Neuron (in vitro differentiated cells): ENCODE measurements around the gene SPECC1.
"Not testable (repeated sequence)": the region's sequence is repeated elsewhere in the genome, so short reads cannot be mapped to it uniquely, and the experiment has no call there.

ENCODE experiments used
- H2AFZ ChIP-seq: one replicate; pipeline ENCODE4 v1.6.1; 2013; ENCODE audit warnings: low read depth, mild to moderate bottlenecking, inconsistent platforms, low read length, moderate library complexity
- H3K27me3 ChIP-seq: one replicate; pipeline ENCODE4 v1.6.1; 2013; ENCODE audit warnings: low read length; ENCODE audit not compliant: insufficient read depth
- H3K36me3 ChIP-seq: one replicate; pipeline ENCODE4 v1.6.1; 2013; ENCODE audit warnings: low read length; ENCODE audit not compliant: insufficient read depth
- H3K4me1 ChIP-seq: one replicate; pipeline ENCODE4 v1.6.1; 2013; ENCODE audit warnings: low read length; ENCODE audit not compliant: insufficient read depth
- H3K4me3 ChIP-seq: 2 replicates; pipeline ENCODE4 v1.5.1; 2013; ENCODE audit warnings: mild to moderate bottlenecking, low read length, moderate library complexity
- H3K9me3 ChIP-seq: one replicate; pipeline ENCODE4 v1.6.1; 2013; ENCODE audit warnings: low read length

Gene SPECC1

GRCh38 chr17:20067711-20068110, 58.6 kb downstream of the SPECC1 start:
- H3K27me3 ChIP-seq = peaks cover 7% of the 10 kb centered on the region
- H3K36me3 ChIP-seq = no peaks in the 10 kb centered on the region

GRCh38 chr17:20068445-20068844, 59.3 kb downstream of the SPECC1 start:
- H3K36me3 ChIP-seq = no peaks in the 10 kb centered on the region
- no peak overlapping the region for H3K4me3 ChIP-seq
- H3K9me3 ChIP-seq = no peaks in the 10 kb centered on the region
- peaks cover 10% of the 10 kb centered on the region for H3K27me3 ChIP-seq
- H3K4me1 ChIP-seq = peaks cover 9% of the 10 kb centered on the region
- H2AFZ ChIP-seq = no peak overlapping the region

More at GRCh38 chr17:20067711-20068110, 58.6 kb downstream of the SPECC1 start:
- Histone ChIP-seq H3K4me1 (peaks cover 9% of the 10 kb centered on the region), H2AFZ (no peak overlapping the region), H3K4me3 (no peak overlapping the region), H3K9me3 (no peaks in the 10 kb centered on the region)

GRCh38 chr17:20071824-20072691, 62.9 kb downstream of the SPECC1 start:
- H3K4me3 ChIP-seq = no peak overlapping the region
- H3K9me3 ChIP-seq = no peaks in the 10 kb centered on the region
- H3K36me3 ChIP-seq = no peaks in the 10 kb centered on the region
- H3K4me1 ChIP-seq = no peaks in the 10 kb centered on the region
- H3K27me3 ChIP-seq = peaks cover 10% of the 10 kb centered on the region
- H2AFZ ChIP-seq = no peak overlapping the region

- no peaks in the 10 kb centered on the region for H3K9me3 ChIP-seq
- no peaks in the 10 kb centered on the region for H3K4me1 ChIP-seq
- H2AFZ ChIP-seq = no peak overlapping the region
- H3K36me3 ChIP-seq = no peaks in the 10 kb centered on the region
- H3K27me3 ChIP-seq = peaks cover 10% of the 10 kb centered on the region
- no peak overlapping the region for H3K4me3 ChIP-seq
These were observed 63.5 kb downstream of the SPECC1 start for GRCh38 chr17:20072692-20072992.

GRCh38 chr17:20073055-20073979, 64.2 kb downstream of the SPECC1 start:
- H2AFZ ChIP-seq = no peak overlapping the region
- H3K27me3 ChIP-seq = peaks cover 10% of the 10 kb centered on the region
- no peaks in the 10 kb centered on the region for H3K9me3 ChIP-seq
- H3K4me1 ChIP-seq = no peaks in the 10 kb centered on the region
- no peak overlapping the region for H3K4me3 ChIP-seq
- no peaks in the 10 kb centered on the region for H3K36me3 ChIP-seq

- H3K4me1 ChIP-seq = no peaks in the 10 kb centered on the region
- H3K4me3 ChIP-seq = no peak overlapping the region
- H3K9me3 ChIP-seq = no peaks in the 10 kb centered on the region
- peaks cover 10% of the 10 kb centered on the region for H3K27me3 ChIP-seq
- no peak overlapping the region for H2AFZ ChIP-seq
- no peaks in the 10 kb centered on the region for H3K36me3 ChIP-seq
These were observed 64.8 kb downstream of the SPECC1 start for GRCh38 chr17:20074001-20074400.

GRCh38 chr17:20074489-20074888, 65.3 kb downstream of the SPECC1 start:
- no peaks in the 10 kb centered on the region for H3K36me3 ChIP-seq

GRCh38 chr17:20076137-20076536, 67.0 kb downstream of the SPECC1 start:
- H2AFZ ChIP-seq, H3K9me3 ChIP-seq, H3K4me1 ChIP-seq, H3K36me3 ChIP-seq, H3K4me3 ChIP-seq: not testable (repeated sequence)
- peaks cover 16% of the 10 kb centered on the region for H3K27me3 ChIP-seq

More at GRCh38 chr17:20074489-20074888, 65.3 kb downstream of the SPECC1 start:
- Histone ChIP-seq H2AFZ (no peak overlapping the region), H3K4me3 (no peak overlapping the region), H3K9me3 (no peaks in the 10 kb centered on the region), H3K27me3 (peaks cover 13% of the 10 kb centered on the region), H3K4me1 (no peaks in the 10 kb centered on the region)

GRCh38 chr17:20077978-20078685, 69.0 kb downstream of the SPECC1 start:
- Histone ChIP-seq H3K27me3 (peaks cover 7% of the 10 kb centered on the region), H3K36me3 (no peaks in the 10 kb centered on the region), H3K4me1 (no peaks in the 10 kb centered on the region), H3K4me3 (no peak overlapping the region), H2AFZ (no peak overlapping the region), H3K9me3 (no peaks in the 10 kb centered on the region)

- H3K4me1 ChIP-seq = peaks cover 8% of the 10 kb centered on the region
- no peak overlapping the region for H3K4me3 ChIP-seq
- H2AFZ ChIP-seq = no peak overlapping the region
- peaks cover 7% of the 10 kb centered on the region for H3K27me3 ChIP-seq
- H3K9me3 ChIP-seq = no peaks in the 10 kb centered on the region
- no peaks in the 10 kb centered on the region for H3K36me3 ChIP-seq
These were observed 71.4 kb downstream of the SPECC1 start for GRCh38 chr17:20080513-20080912.

GRCh38 chr17:20083156-20083859, 74.1 kb downstream of the SPECC1 start:
- Histone ChIP-seq H3K4me3 (no peak overlapping the region), H3K27me3 (peaks cover 7% of the 10 kb centered on the region), H3K9me3 (no peaks in the 10 kb centered on the region), H2AFZ (no peak overlapping the region), H3K36me3 (no peaks in the 10 kb centered on the region), H3K4me1 (peaks cover 17% of the 10 kb centered on the region)

- Histone ChIP-seq H3K27me3 (peaks cover 2% of the 10 kb centered on the region), H3K36me3 (no peaks in the 10 kb centered on the region), H2AFZ (no peak overlapping the region), H3K4me1 (peaks cover 17% of the 10 kb centered on the region), H3K9me3 (no peaks in the 10 kb centered on the region), H3K4me3 (no peak overlapping the region)
These were observed 75.6 kb downstream of the SPECC1 start for GRCh38 chr17:20084621-20085282.
